Measurements from ENCODE around the gene ATAD1. TPM values are rescaled to one million over a fixed set of nuclear protein-coding genes. Genes with fewer than 3 reads are reported as not detected.

ATAD1 gene
- total and polyA plus RNA-seq, 9 of the 15 experiments (the other 6 are each of a cell fraction or from before 2014, with no cell fraction given): 11.3 to 33.8 (median 27.3) TPM

DNA sequence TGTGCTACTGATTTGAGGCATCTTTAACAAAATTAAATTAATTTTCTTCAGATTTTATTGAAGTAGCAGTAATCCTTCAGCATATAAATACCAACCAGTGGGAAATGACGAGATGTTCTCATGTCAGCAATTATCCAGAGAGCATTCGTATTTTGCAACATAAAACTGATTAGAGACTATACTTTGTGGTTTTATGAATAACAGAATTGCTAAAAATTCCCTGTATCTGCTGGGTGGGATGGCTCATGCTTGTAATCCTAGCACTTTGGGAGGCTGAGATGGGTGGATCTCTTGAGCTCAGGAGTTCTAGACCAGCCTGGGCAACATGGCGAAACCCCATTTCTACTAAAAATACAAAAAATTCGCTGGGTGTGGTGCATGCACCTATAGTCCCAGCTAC is 56.9 kb downstream of the ATAD1 start (continued):
- TF ChIP-seq ZNF316 (IDR thresholded peaks at IDR 0.05): no peak
- TF ChIP-seq PRMT5 (CRISPR knock-in tag; IDR thresholded peaks at IDR 0.05): no peak
- no peak for TF ChIP-seq ZNF644 (tag; IDR thresholded peaks at IDR 0.05; ENCODE audit: low read depth)
- TF ChIP-seq, protein P1, sequence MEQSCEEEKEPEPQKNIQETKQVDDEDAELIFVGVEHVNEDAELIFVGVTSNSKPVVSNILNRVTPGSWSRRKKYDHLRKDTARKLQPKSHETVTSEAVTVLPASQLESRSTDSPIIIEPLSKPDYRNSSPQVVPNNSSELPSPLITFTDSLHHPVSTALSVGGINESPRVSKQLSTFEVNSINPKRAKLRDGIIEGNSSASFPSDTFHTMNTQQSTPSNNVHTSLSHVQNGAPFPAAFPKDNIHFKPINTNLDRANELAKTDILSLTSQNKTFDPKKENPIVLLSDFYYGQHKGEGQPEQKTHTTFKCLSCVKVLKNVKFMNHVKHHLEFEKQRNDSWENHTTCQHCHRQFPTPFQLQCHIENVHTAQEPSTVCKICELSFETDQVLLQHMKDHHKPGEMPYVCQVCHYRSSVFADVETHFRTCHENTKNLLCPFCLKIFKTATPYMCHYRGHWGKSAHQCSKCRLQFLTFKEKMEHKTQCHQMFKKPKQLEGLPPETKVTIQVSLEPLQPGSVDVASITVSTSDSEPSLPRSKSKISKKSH (CRISPR knock-in tag; IDR thresholded peaks at IDR 0.05): no peak
- TF ChIP-seq MBD2 (IDR thresholded peaks at IDR 0.05; ENCODE audit: borderline replicate concordance, low read depth): no peak
- TF ChIP-seq, protein P2, sequence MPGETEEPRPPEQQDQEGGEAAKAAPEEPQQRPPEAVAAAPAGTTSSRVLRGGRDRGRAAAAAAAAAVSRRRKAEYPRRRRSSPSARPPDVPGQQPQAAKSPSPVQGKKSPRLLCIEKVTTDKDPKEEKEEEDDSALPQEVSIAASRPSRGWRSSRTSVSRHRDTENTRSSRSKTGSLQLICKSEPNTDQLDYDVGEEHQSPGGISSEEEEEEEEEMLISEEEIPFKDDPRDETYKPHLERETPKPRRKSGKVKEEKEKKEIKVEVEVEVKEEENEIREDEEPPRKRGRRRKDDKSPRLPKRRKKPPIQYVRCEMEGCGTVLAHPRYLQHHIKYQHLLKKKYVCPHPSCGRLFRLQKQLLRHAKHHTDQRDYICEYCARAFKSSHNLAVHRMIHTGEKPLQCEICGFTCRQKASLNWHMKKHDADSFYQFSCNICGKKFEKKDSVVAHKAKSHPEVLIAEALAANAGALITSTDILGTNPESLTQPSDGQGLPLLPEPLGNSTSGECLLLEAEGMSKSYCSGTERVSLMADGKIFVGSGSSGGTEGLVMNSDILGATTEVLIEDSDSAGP (CRISPR knock-in tag; IDR thresholded peaks at IDR 0.05): no peak

DNA sequence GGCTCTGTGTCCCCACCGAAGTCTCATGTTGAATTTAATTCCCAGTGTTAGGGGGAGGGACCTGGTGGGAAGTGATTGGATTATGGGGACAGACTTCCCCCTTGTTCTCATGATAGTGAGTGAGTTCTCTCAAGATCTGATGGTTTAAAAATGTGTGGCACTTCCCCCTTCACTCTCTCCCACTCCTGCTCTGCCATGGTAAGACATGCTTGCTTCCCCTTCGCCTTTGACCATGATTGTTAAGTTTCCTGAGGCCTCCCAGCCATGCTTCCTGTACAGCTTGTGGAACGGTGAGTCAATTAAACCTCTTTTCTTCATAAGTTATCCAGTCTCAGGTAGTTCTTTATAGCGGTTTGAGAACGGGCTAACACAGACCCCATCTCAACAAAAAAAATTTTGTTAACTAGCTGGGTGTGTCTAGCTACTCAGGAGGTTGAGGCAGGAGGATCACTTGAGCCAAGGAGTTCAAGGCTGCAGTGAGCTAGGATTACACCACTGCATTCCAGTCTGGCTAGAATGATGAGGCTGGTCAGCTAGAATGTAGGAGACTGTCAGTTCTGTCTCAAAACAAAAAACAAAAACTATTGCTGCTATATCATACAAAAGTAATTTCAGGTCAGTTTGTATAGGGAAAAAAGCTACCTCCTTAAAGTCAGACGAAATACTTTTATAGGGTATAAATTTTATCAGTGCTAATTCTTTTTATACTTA is 57.7 kb downstream of the ATAD1 start:
- TF ChIP-seq JUND (IDR thresholded peaks at IDR 0.05; ENCODE audit: borderline replicate concordance, low read depth, low read length) (no peak), JUND (tag; IDR thresholded peaks at IDR 0.05; ENCODE audit: borderline replicate concordance, low read depth, low read length) (no peak), ZNF174 (CRISPR knock-in tag; IDR thresholded peaks at IDR 0.05) (no peak)
- TF ChIP-seq, protein P3, sequence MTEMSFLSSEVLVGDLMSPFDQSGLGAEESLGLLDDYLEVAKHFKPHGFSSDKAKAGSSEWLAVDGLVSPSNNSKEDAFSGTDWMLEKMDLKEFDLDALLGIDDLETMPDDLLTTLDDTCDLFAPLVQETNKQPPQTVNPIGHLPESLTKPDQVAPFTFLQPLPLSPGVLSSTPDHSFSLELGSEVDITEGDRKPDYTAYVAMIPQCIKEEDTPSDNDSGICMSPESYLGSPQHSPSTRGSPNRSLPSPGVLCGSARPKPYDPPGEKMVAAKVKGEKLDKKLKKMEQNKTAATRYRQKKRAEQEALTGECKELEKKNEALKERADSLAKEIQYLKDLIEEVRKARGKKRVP (CRISPR knock-in tag; IDR thresholded peaks at IDR 0.05): no peak
- no peak overlapping the region for H3K4me2 ChIP-seq (ENCODE audit: insufficient read depth, low read length)
- intact Hi-C loops (cut with micrococcal nuclease): no loop called here
- no peak overlapping the region for H3K4me3 ChIP-seq
- BruUV-seq (replicated peaks): no TSS peak
- H3K79me2 ChIP-seq (ENCODE audit: control insufficient read depth, insufficient read depth, low read length): no peaks in the 10 kb centered on the region
- peaks cover 39% of the 10 kb centered on the region; the same call in 1 of the 3 replicates for H3K36me3 ChIP-seq (ENCODE audit: control insufficient read depth, insufficient read depth, low read length)
- H4K20me1 ChIP-seq (replicated peaks; ENCODE audit: control insufficient read depth, insufficient read depth, low read length): no peaks in the 10 kb centered on the region
- FAIRE-seq (no peak), DNase-seq (ENCODE audit: extremely low read depth in 1 of 4, low spot score in 3 of 4) (no peak), ATAC-seq (no peak)
- in situ Hi-C loops (cut with MboI): no loop called here
- H3K27ac ChIP-seq (ENCODE audit: extremely low read depth, low read depth, low read length): no peak overlapping the region
- WGBS (ENCODE audit: insufficient coverage, low coverage, missing lambda C conversion rate): 85% methylated on average over 6 of the region's 6 CpGs
- H3K9me1 ChIP-seq (ENCODE audit: control insufficient read depth, insufficient read depth, low read length): no peaks in the 10 kb centered on the region
- CTCF ChIA-PET (ENCODE audit: low intra/inter-chr PET ratio): no interaction called here
- peaks cover 3 to 6% of the 10 kb centered on the region in 2 experiments; a peak in 3 of 5 replicates for H3K4me1 ChIP-seq (replicated peaks in 1 of 2; ENCODE audit: control insufficient read depth in 2 of 2, insufficient read depth in 2 of 2, low read length in 2 of 2)
- POLR2A ChIA-PET: interaction anchor here (0.9 to 1.8 kb wide), 2 partner anchors 10 to 14 kb away, joined by 3 to 4 read pairs; no protein-coding TSS in a partner anchor
- H3K9me3 ChIP-seq (replicated peaks; ENCODE audit: control insufficient read depth, insufficient read depth, low read depth, low read length): no peaks in the 10 kb centered on the region
- H3K9ac ChIP-seq (ENCODE audit: insufficient read depth in 1 of 2, low read depth in 2 of 2, low read length in 2 of 2): no peak overlapping the region
- H2AFZ ChIP-seq (ENCODE audit: low read depth, low read length): no peak overlapping the region
- no peaks in the 10 kb centered on the region for H3K27me3 ChIP-seq (ENCODE audit: control insufficient read depth in 2 of 2, insufficient read depth in 2 of 2, low read length in 2 of 2)
